Activated CD4-positive, alpha-beta T cell treated with anti-CD3 and anti-CD28 coated beads, Interleukin-2, amount 10 ng/mL, durations not matched to agents 24 days and 14 days (primary cell): ENCODE results near the gene NFYA. TPM values are rescaled to one million over a fixed set of nuclear protein-coding genes. Genes with fewer than 3 reads are reported as not detected.

Source experiments
- DNase-seq: peaks from one replicate; pipeline ENCODE4 v3.0.0; 2022
- H3K27ac Mint-ChIP-seq: one replicate; pipeline ENCODE4 v1.8.0; 2022; ENCODE audit warnings: mild to moderate bottlenecking, mixed read lengths
- H3K27me3 Mint-ChIP-seq: one replicate; pipeline ENCODE4 v1.8.0; 2022; ENCODE audit warnings: mixed read lengths
- H3K36me3 Mint-ChIP-seq: one replicate; pipeline ENCODE4 v1.8.0; 2022; ENCODE audit warnings: low read depth, mild to moderate bottlenecking, mixed read lengths
- H3K4me1 Mint-ChIP-seq: one replicate; pipeline ENCODE4 v1.8.0; 2021; ENCODE audit warnings: mixed read lengths
- H3K4me3 Mint-ChIP-seq: one replicate; pipeline ENCODE4 v1.8.0; 2022; ENCODE audit warnings: mild to moderate bottlenecking, moderate library complexity, mixed read lengths
- H3K9me3 Mint-ChIP-seq: one replicate; pipeline ENCODE4 v1.8.0; 2021; ENCODE audit warnings: mixed read lengths
- intact Hi-C: fragments of 100-400 bp; cut with micrococcal nuclease; formaldehyde crosslinking; loops from one replicate; pipeline ENCODE4 v1.15.1; 2023
- total RNA-seq: library from RNA; stranded (reverse); gene quantifications from 2 replicates; pipeline ENCODE4 v1.2.3, GENCODE V29; 2022

Gene NFYA
- total RNA-seq, 1 donor from 2014 or later, result 31.2 TPM

GRCh38 chr6:41051873-41052272 lies 20.9 kb upstream of the NFYA start:
- DNase-seq, result peak; percentile 64
- no peaks in the 10 kb centered on the region for H3K27me3 Mint-ChIP-seq
- H3K4me3 Mint-ChIP-seq, result peak overlapping the region; percentile 6
- peak overlapping the region; percentile 73 for H3K27ac Mint-ChIP-seq
- peaks cover 4% of the 10 kb centered on the region for H3K9me3 Mint-ChIP-seq
- H3K4me1 Mint-ChIP-seq, result peaks cover 15% of the 10 kb centered on the region
- peaks cover 5% of the 10 kb centered on the region for H3K36me3 Mint-ChIP-seq
- intact Hi-C loops, result no loop called here

GRCh38 chr6:41053041-41053440 lies 19.7 kb upstream of the NFYA start, which contains the start of gene APOBEC2:
APOBEC2 (plus strand) TSS chr6:41053202; CDS start chr6:41053348, 146 bp downstream.
- Mint-ChIP-seq H3K9me3 (peaks cover 4% of the 10 kb centered on the region), H3K4me1 (peaks cover 15% of the 10 kb centered on the region), H3K4me3 (peak within 1 kb of the TSS; percentile 6), H3K27me3 (no peaks in the 10 kb centered on the region), H3K36me3 (peaks cover 7% of the 10 kb centered on the region), H3K27ac (peak within 1 kb of the TSS; percentile 73)
- DNase-seq, result no peak
- intact Hi-C loops, result no loop called here

GRCh38 chr6:41054511-41054910 lies 18.3 kb upstream of the NFYA start:
- H3K4me3 Mint-ChIP-seq, result no peak overlapping the region
- H3K27me3 Mint-ChIP-seq, result no peaks in the 10 kb centered on the region
- H3K9me3 Mint-ChIP-seq, result peaks cover 4% of the 10 kb centered on the region
- H3K36me3 Mint-ChIP-seq, result peaks cover 10% of the 10 kb centered on the region
- H3K4me1 Mint-ChIP-seq, result peaks cover 18% of the 10 kb centered on the region
- no peak overlapping the region for H3K27ac Mint-ChIP-seq
- no peak for DNase-seq
- intact Hi-C loops, result no loop called here

GRCh38 chr6:41055149-41055548 lies 17.6 kb upstream of the NFYA start:
- peaks cover 10% of the 10 kb centered on the region for H3K36me3 Mint-ChIP-seq
- H3K27ac Mint-ChIP-seq, result no peak overlapping the region
- H3K4me3 Mint-ChIP-seq, result no peak overlapping the region
- peaks cover 18% of the 10 kb centered on the region for H3K4me1 Mint-ChIP-seq
- H3K9me3 Mint-ChIP-seq, result peaks cover 4% of the 10 kb centered on the region
- H3K27me3 Mint-ChIP-seq, result no peaks in the 10 kb centered on the region
- intact Hi-C loops, result no loop called here
- DNase-seq, result no peak

- Mint-ChIP-seq H3K9me3 (peaks cover 2% of the 10 kb centered on the region), H3K4me1 (peaks cover 12% of the 10 kb centered on the region), H3K27ac (no peak overlapping the region), H3K4me3 (no peak overlapping the region), H3K27me3 (no peaks in the 10 kb centered on the region), H3K36me3 (peaks cover 9% of the 10 kb centered on the region)
- intact Hi-C loops, result no loop called here
- DNase-seq, result no peak
Measured at GRCh38 chr6:41056768-41057490, 15.8 kb upstream of the NFYA start.

- Mint-ChIP-seq H3K4me1 (peaks cover 3% of the 10 kb centered on the region), H3K36me3 (peaks cover 11% of the 10 kb centered on the region), H3K27ac (no peak overlapping the region), H3K4me3 (no peak overlapping the region), H3K9me3 (no peaks in the 10 kb centered on the region), H3K27me3 (no peaks in the 10 kb centered on the region)
- intact Hi-C loops, result no loop called here
- DNase-seq, result no peak
Measured at GRCh38 chr6:41058783-41059181, 14.0 kb upstream of the NFYA start.

- H3K27ac Mint-ChIP-seq, result no peak overlapping the region
- intact Hi-C loops, result no loop called here
- no peak for DNase-seq
- no peaks in the 10 kb centered on the region for H3K9me3 Mint-ChIP-seq
- peaks cover 17% of the 10 kb centered on the region for H3K36me3 Mint-ChIP-seq
- H3K4me3 Mint-ChIP-seq, result no peak overlapping the region
- H3K27me3 Mint-ChIP-seq, result no peaks in the 10 kb centered on the region
- peaks cover 6% of the 10 kb centered on the region for H3K4me1 Mint-ChIP-seq
Measured at GRCh38 chr6:41059556-41059955, 13.2 kb upstream of the NFYA start.

- no peak for DNase-seq
- Mint-ChIP-seq H3K27ac (no peak overlapping the region), H3K4me3 (no peak overlapping the region), H3K36me3 (peaks cover 25% of the 10 kb centered on the region), H3K9me3 (no peaks in the 10 kb centered on the region), H3K4me1 (peaks cover 8% of the 10 kb centered on the region), H3K27me3 (no peaks in the 10 kb centered on the region)
- intact Hi-C loops, result no loop called here
Measured at GRCh38 chr6:41061196-41061726, 11.5 kb upstream of the NFYA start.

GRCh38 chr6:41062056-41062455 lies 10.7 kb upstream of the NFYA start:
- DNase-seq, result no peak
- Mint-ChIP-seq H3K4me1 (peaks cover 14% of the 10 kb centered on the region), H3K27me3 (no peaks in the 10 kb centered on the region), H3K36me3 (peaks cover 31% of the 10 kb centered on the region), H3K27ac (no peak overlapping the region), H3K4me3 (no peak overlapping the region), H3K9me3 (no peaks in the 10 kb centered on the region)
- intact Hi-C loops, result no loop called here

GRCh38 chr6:41063884-41064285 lies 8.9 kb upstream of the NFYA start:
- no peaks in the 10 kb centered on the region for H3K9me3 Mint-ChIP-seq
- H3K4me1 Mint-ChIP-seq, result peaks cover 24% of the 10 kb centered on the region
- no peak overlapping the region for H3K4me3 Mint-ChIP-seq
- intact Hi-C loops, result no loop called here
- H3K36me3 Mint-ChIP-seq, result peaks cover 44% of the 10 kb centered on the region
- no peaks in the 10 kb centered on the region for H3K27me3 Mint-ChIP-seq
- DNase-seq, result no peak
- H3K27ac Mint-ChIP-seq, result no peak overlapping the region

- intact Hi-C loops, result no loop called here
- no peaks in the 10 kb centered on the region for H3K27me3 Mint-ChIP-seq
- peaks cover 50% of the 10 kb centered on the region for H3K36me3 Mint-ChIP-seq
- H3K4me3 Mint-ChIP-seq, result no peak overlapping the region
- peaks cover 32% of the 10 kb centered on the region for H3K4me1 Mint-ChIP-seq
- H3K27ac Mint-ChIP-seq, result no peak overlapping the region
- H3K9me3 Mint-ChIP-seq, result no peaks in the 10 kb centered on the region
- DNase-seq, result no peak
Measured at GRCh38 chr6:41064841-41065240, 7.9 kb upstream of the NFYA start.

- H3K4me3 Mint-ChIP-seq, result no peak overlapping the region
- no peaks in the 10 kb centered on the region for H3K9me3 Mint-ChIP-seq
- H3K27me3 Mint-ChIP-seq, result no peaks in the 10 kb centered on the region
- intact Hi-C loops, result no loop called here
- H3K36me3 Mint-ChIP-seq, result peaks cover 54% of the 10 kb centered on the region
- peaks cover 35% of the 10 kb centered on the region for H3K4me1 Mint-ChIP-seq
- no peak overlapping the region for H3K27ac Mint-ChIP-seq
- no peak for DNase-seq
Measured at GRCh38 chr6:41065550-41066026, 7.2 kb upstream of the NFYA start.

- H3K36me3 Mint-ChIP-seq, result peaks cover 57% of the 10 kb centered on the region
- H3K9me3 Mint-ChIP-seq, result no peaks in the 10 kb centered on the region
- H3K4me3 Mint-ChIP-seq, result no peak overlapping the region
- peak; percentile 87 for DNase-seq
- H3K27ac Mint-ChIP-seq, result peak overlapping the region; percentile 40
- H3K4me1 Mint-ChIP-seq, result peaks cover 42% of the 10 kb centered on the region
- intact Hi-C loops, result loop anchor here (1.0 kb wide), 1 partner anchor 61 kb away; no protein-coding TSS in a partner anchor
- no peaks in the 10 kb centered on the region for H3K27me3 Mint-ChIP-seq
Measured at GRCh38 chr6:41066867-41067304, 5.9 kb upstream of the NFYA start.

GRCh38 chr6:41071501-41071922 lies 1.3 kb upstream of the NFYA start:
- DNase-seq, result no peak
- Mint-ChIP-seq H3K36me3 (peaks cover 58% of the 10 kb centered on the region), H3K27ac (peak overlapping the region; percentile 100), H3K27me3 (peaks cover 4% of the 10 kb centered on the region), H3K9me3 (no peaks in the 10 kb centered on the region), H3K4me3 (peak overlapping the region; percentile 97), H3K4me1 (peaks cover 67% of the 10 kb centered on the region)
- intact Hi-C loops, result loop anchor here (5.0 to 10.0 kb wide), 5 partner anchors 111 to 1957 kb away; partner anchors contain the start of genes KCNK5, SAYSD1, TFEB and TOMM6
